Activated naive CD4-positive, alpha-beta T cell treated with anti-CD3 and anti-CD28 coated beads, Interleukin-2, amount 50 U/mL, for 24 hours (primary cell): ENCODE results near the gene SIPA1L3.
"Not testable (repeated sequence)": the region's sequence is repeated elsewhere in the genome, so short reads cannot be mapped to it uniquely, and the experiment has no call there.

ENCODE experiments used
- H3K27ac Mint-ChIP-seq: one replicate; pipeline ENCODE4 v1.8.0; 2021; ENCODE audit warnings: mild to moderate bottlenecking, mixed read lengths
- H3K27me3 Mint-ChIP-seq: one replicate; pipeline ENCODE4 v1.8.0; 2021; ENCODE audit warnings: mixed read lengths
- H3K36me3 Mint-ChIP-seq: one replicate; pipeline ENCODE4 v1.8.0; 2021; ENCODE audit warnings: mixed read lengths
- H3K4me1 Mint-ChIP-seq: one replicate; pipeline ENCODE4 v1.8.0; 2021; ENCODE audit warnings: mixed read lengths
- H3K4me3 Mint-ChIP-seq: one replicate; pipeline ENCODE4 v1.8.0; 2021; ENCODE audit warnings: mild to moderate bottlenecking, mixed read lengths
- H3K9me3 Mint-ChIP-seq: one replicate; pipeline ENCODE4 v1.8.0; 2021; ENCODE audit warnings: mixed read lengths

Gene SIPA1L3

DNA sequence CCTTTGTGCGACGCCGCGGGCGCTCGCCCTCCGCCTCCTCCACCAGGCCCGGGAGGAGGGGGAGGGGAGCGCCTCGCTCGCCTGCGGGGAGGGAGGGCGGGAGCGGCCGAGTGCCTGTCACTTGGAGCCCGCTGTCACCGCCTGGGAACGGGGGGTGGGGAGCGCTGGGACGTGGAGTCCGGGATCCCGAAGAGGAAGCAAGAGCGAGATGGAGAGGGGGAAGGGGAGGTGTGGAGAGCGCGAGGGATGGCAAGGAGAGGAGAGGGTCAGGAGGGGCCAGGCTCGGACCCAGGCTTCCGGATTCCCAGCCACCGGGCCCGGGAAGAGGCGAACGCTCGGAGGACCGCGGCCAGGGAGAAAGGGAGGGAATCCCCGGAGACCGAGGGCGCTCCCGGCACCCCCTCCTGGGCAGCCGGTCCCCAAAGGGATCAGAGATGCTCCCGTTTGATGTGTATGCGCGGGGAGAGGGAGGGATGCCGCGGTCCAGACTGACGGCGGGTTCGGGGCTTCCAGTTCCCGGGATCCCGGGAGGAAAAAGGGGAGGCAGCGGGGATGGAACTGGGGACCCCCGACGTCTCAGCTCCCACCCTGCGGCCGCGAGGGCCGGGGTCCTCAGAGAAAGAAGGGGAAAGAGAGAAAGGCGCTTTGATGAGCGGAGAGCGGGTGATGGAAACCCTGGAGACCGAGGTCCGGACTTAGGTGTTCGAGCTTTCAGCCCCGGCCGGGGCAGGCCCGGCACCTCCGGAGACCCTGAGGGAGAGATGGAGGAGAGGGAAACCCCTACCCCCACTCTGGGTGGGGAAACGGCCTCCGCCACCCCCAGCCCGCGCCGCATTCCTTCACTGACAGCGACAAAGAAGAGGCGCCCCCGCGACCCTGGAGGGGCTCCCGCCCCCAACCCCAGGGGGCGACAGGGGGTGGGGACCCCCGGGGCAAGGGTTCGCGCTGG, 321.8 kb downstream of the SIPA1L3 start:
- peaks cover 23% of the 10 kb centered on the region for H3K4me1 Mint-ChIP-seq
- peak overlapping the region; percentile 49 for H3K4me3 Mint-ChIP-seq
- no peak overlapping the region for H3K27ac Mint-ChIP-seq
- H3K27me3 Mint-ChIP-seq: peaks cover 40% of the 10 kb centered on the region
- no peaks in the 10 kb centered on the region for H3K36me3 Mint-ChIP-seq
- no peaks in the 10 kb centered on the region for H3K9me3 Mint-ChIP-seq

DNA sequence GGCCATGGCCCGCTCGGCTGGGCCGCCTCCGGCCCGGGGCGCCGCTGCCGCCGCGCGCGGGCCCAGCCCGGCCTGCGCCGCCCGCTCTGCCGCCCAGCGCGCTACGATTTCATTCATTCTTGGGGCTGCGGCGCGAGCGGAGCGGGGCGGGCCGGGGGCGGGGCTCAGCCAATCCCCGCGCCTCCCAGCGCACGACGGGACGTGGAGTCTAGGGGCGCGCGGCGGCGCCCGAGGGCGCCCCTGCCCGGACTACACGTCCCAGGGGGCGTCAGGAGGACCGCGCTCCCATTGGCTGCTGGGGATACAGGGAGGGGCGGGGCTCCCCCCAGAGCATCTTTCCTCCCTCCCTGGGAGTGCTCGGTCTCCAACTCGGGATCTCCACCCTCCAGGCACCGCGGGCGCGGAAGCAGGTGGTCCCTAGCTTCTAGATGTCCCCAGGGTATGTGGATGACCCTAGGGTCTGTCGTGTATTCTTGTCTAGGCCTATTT, 322.6 kb downstream of the SIPA1L3 start:
- Mint-ChIP-seq H3K27me3 (peaks cover 37% of the 10 kb centered on the region), H3K36me3 (no peaks in the 10 kb centered on the region), H3K9me3 (no peaks in the 10 kb centered on the region), H3K4me1 (peaks cover 18% of the 10 kb centered on the region), H3K27ac (no peak overlapping the region), H3K4me3 (peak overlapping the region; percentile 19)

DNA sequence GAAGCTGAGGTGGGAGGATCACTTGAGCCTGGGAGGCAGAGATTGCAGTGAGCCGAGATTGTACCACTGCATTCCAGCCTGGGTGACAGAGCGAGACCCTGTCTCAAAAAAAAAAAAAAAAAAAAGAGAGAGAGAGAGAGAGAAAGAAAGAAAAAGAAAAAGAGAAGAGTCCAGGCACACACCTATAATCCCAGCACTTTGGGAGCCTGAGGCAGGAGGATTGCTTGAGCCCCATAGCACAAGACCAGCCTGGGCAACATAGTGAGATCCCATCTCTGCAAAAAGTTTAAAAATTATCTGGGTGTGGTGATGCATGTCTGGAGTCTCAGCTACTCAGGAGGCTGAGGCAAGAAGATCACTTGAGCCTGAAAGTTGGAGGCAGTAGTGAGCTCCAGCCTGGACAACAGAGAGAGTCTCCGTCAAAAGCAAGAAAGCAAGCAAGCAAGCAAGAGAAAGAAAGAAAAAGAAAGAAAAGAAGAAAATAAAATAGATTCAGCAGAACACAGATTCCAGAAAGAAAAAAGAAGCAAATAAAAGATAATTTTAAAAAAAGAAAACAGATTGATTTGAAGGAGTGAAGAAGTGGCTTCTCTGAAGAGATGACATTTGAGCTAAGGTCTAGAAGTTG, 323.6 kb downstream of the SIPA1L3 start:
- H3K27me3 Mint-ChIP-seq: peaks cover 33% of the 10 kb centered on the region
- H3K27ac Mint-ChIP-seq, H3K4me3 Mint-ChIP-seq: not testable (repeated sequence)

DNA sequence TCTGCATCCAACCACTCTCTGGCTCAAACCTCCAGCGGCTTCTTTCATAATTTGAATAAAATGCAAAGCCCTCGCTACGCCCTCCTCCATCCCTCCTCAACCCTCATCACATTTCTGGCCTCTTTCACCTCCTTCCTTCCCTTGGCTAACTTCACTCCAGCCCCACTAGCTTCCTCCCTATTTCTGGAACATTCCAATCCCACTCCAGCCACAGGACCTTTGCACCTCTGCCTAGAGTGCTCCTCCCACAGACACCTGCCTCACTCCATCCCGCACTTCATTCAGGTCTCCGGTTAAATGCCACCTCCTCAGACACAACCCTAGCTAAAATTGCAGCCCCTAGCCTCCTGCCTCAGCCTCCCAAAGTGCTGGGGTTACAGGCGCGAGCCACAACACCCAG, 324.9 kb downstream of the SIPA1L3 start:
- peaks cover 26% of the 10 kb centered on the region for H3K27me3 Mint-ChIP-seq
- no peaks in the 10 kb centered on the region for H3K9me3 Mint-ChIP-seq
- peaks cover 12% of the 10 kb centered on the region for H3K4me1 Mint-ChIP-seq
- H3K4me3 Mint-ChIP-seq: no peak overlapping the region
- peak overlapping the region; percentile 77 for H3K27ac Mint-ChIP-seq
- H3K36me3 Mint-ChIP-seq: no peaks in the 10 kb centered on the region

More for the DNA sequence above, 323.6 kb downstream of the SIPA1L3 start:
- not testable (repeated sequence) for H3K36me3 Mint-ChIP-seq, H3K9me3 Mint-ChIP-seq
- H3K4me1 Mint-ChIP-seq: peaks cover 17% of the 10 kb centered on the region

GRCh38 chr19:38233740-38234251, 326.8 kb downstream of the SIPA1L3 start:
- no peak overlapping the region for H3K27ac Mint-ChIP-seq
- H3K36me3 Mint-ChIP-seq: no peaks in the 10 kb centered on the region
- H3K27me3 Mint-ChIP-seq: peaks cover 19% of the 10 kb centered on the region
- no peak overlapping the region for H3K4me3 Mint-ChIP-seq
- H3K9me3 Mint-ChIP-seq: no peaks in the 10 kb centered on the region
- peaks cover 3% of the 10 kb centered on the region for H3K4me1 Mint-ChIP-seq

DNA sequence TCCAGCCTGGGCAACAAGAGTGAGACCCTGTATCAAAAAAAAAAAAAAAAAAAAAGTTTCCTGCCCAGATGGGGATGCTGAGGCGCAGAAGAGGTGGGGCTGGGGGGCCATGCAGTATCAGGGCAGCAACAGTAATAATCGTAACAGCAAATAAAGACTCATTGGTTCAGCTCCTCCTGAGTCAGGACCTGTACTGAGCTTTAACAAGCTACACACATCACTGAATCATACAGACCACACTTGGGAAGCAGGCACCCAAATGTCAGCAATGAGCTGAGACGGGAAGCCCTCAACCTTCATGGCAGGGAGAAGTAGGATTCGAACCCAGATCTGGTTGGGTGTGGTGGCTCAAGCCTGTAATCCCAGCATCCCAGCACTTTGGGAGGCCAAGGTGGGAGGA, 327.6 kb downstream of the SIPA1L3 start:
- H3K27ac Mint-ChIP-seq: no peak overlapping the region
- H3K4me3 Mint-ChIP-seq: no peak overlapping the region
- H3K4me1 Mint-ChIP-seq: no peaks in the 10 kb centered on the region
- no peaks in the 10 kb centered on the region for H3K9me3 Mint-ChIP-seq
- H3K36me3 Mint-ChIP-seq: no peaks in the 10 kb centered on the region
- peaks cover 17% of the 10 kb centered on the region for H3K27me3 Mint-ChIP-seq

DNA sequence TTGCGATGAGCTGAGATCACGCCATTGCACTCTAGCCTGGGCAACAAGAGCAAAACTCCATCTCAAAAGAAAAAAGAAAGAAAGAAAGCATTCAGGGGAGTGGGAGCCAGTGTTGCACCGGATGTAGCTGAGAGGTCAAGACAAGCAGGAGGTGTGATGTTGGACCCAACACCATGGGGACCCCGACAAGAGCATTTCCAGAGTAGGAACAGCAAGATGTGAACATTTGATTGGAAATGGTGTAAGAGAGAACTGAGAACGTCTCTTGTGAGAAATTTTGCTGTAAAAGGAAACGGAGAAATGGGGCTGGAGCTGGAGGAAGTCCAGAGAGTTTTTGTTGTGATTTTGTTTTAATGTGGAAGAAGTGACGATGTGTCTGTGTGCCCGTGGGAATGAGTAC, 332.8 kb downstream of the SIPA1L3 start:
- Mint-ChIP-seq H3K4me1 (peaks cover 5% of the 10 kb centered on the region), H3K36me3 (no peaks in the 10 kb centered on the region), H3K9me3 (no peaks in the 10 kb centered on the region), H3K27me3 (no peaks in the 10 kb centered on the region), H3K4me3 (no peak overlapping the region), H3K27ac (no peak overlapping the region)

GRCh38 chr19:38243279-38243673, 336.3 kb downstream of the SIPA1L3 start:
- no peaks in the 10 kb centered on the region for H3K27me3 Mint-ChIP-seq
- H3K4me1 Mint-ChIP-seq: peaks cover 5% of the 10 kb centered on the region
- H3K27ac Mint-ChIP-seq: no peak overlapping the region
- no peaks in the 10 kb centered on the region for H3K36me3 Mint-ChIP-seq
- H3K4me3 Mint-ChIP-seq: no peak overlapping the region
- no peaks in the 10 kb centered on the region for H3K9me3 Mint-ChIP-seq

- peaks cover 5% of the 10 kb centered on the region for H3K4me1 Mint-ChIP-seq
- H3K4me3 Mint-ChIP-seq: no peak overlapping the region
- H3K27ac Mint-ChIP-seq: no peak overlapping the region
- H3K9me3 Mint-ChIP-seq: no peaks in the 10 kb centered on the region
- no peaks in the 10 kb centered on the region for H3K27me3 Mint-ChIP-seq
- no peaks in the 10 kb centered on the region for H3K36me3 Mint-ChIP-seq
Observed at GRCh38 chr19:38245826-38246498, 339.0 kb downstream of the SIPA1L3 start.

GRCh38 chr19:38247126-38247525, 340.1 kb downstream of the SIPA1L3 start:
- H3K27me3 Mint-ChIP-seq: no peaks in the 10 kb centered on the region
- no peaks in the 10 kb centered on the region for H3K9me3 Mint-ChIP-seq
- peaks cover 5% of the 10 kb centered on the region for H3K4me1 Mint-ChIP-seq
- H3K4me3 Mint-ChIP-seq: no peak overlapping the region
- no peak overlapping the region for H3K27ac Mint-ChIP-seq
- no peaks in the 10 kb centered on the region for H3K36me3 Mint-ChIP-seq

DNA sequence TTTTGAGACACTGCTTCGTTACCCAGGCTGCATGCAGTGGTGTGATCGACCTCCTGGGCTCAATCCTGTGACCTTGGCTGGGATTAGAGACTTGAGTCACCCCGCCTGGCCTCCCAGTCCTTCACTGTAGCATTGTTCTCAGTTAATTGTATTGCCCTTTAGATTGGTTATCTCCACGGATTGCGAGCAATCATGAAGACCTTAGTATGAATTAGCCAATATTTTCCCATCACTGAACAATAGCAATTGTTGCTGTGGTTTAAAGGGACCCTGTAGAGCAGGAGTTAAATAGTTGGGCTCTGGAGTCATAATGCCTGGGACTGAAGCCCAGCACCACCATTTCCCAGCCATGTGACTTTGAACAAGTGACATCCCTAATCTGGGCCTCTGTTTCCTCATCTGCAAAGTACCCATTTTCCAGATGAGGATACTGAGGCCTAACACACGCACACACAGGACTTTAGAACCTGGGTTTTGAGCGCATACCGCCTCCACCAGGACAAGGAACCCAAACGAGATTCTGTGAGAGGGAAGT, 340.8 kb downstream of the SIPA1L3 start:
- Mint-ChIP-seq H3K4me3 (no peak overlapping the region), H3K27ac (no peak overlapping the region), H3K4me1 (peaks cover 5% of the 10 kb centered on the region), H3K36me3 (no peaks in the 10 kb centered on the region), H3K9me3 (no peaks in the 10 kb centered on the region), H3K27me3 (peaks cover 2% of the 10 kb centered on the region)

DNA sequence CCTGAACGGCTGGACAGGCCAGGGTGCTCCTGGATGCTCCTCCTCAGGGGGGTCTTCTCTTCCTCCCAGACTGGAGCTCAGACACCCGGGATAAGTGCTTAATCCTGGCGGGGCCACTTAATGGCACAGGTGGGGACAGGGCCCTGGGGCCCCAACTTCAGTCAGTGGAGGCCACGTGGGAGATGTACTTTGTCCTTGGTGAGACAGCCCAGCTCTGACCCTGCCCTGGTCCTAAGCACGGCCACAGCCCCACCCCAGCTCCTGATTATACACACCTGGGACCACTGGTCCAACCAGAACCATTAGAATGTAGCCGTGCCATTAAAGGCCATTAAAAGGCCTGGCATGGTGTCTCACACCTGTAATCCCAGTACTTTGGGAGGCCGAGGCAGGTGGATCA, 341.4 kb downstream of the SIPA1L3 start:
- Mint-ChIP-seq H3K27ac (no peak overlapping the region), H3K4me1 (peaks cover 5% of the 10 kb centered on the region), H3K36me3 (no peaks in the 10 kb centered on the region), H3K27me3 (peaks cover 2% of the 10 kb centered on the region), H3K4me3 (no peak overlapping the region), H3K9me3 (no peaks in the 10 kb centered on the region)

GRCh38 chr19:38250428-38250820, 343.4 kb downstream of the SIPA1L3 start:
- Mint-ChIP-seq H3K4me1 (no peaks in the 10 kb centered on the region), H3K9me3 (no peaks in the 10 kb centered on the region), H3K36me3 (no peaks in the 10 kb centered on the region), H3K4me3 (no peak overlapping the region), H3K27ac (no peak overlapping the region), H3K27me3 (peaks cover 7% of the 10 kb centered on the region)

- Mint-ChIP-seq H3K27ac (no peak overlapping the region), H3K36me3 (no peaks in the 10 kb centered on the region), H3K4me3 (no peak overlapping the region), H3K27me3 (peaks cover 11% of the 10 kb centered on the region), H3K9me3 (no peaks in the 10 kb centered on the region), H3K4me1 (no peaks in the 10 kb centered on the region)
Observed at GRCh38 chr19:38250821-38251563, 344.0 kb downstream of the SIPA1L3 start.

DNA sequence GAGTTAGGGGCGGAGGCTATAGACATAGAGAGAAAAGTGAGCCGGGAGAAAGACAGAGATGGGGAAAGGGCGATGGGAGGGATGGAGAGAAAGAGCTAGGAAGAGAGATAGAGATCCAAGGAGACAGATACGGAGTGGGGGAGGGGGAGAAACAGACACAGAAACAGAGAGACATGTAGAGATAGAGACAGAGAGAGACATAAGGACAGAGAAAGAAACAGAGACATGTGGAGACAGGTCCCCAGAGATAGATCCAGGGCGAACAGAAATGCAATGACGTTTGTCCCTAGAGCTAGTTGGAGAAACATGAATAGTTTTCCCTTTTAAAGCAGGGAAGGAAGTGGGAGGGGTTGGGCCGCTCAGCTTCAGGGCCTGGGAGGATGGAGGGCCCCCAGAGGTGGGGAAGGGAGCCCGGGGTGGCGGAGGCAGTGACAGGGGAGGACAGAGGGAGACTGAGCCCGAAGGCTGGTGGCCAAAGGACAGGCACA, 344.6 kb downstream of the SIPA1L3 start:
- H3K4me3 Mint-ChIP-seq: no peak overlapping the region
- H3K27ac Mint-ChIP-seq: no peak overlapping the region
- H3K36me3 Mint-ChIP-seq: no peaks in the 10 kb centered on the region

More for the DNA sequence above, 344.6 kb downstream of the SIPA1L3 start:
- Mint-ChIP-seq H3K4me1 (no peaks in the 10 kb centered on the region), H3K9me3 (no peaks in the 10 kb centered on the region), H3K27me3 (peaks cover 11% of the 10 kb centered on the region)
